ENCODE results near the gene LINGO3. TPM values are rescaled to one million over a fixed set of nuclear protein-coding genes. Genes with fewer than 3 reads are reported as not detected.

LINGO3 gene
- total and polyA plus RNA-seq, 2 of the 8 experiments (the other 6 are each of a cell fraction or from before 2014, with no cell fraction given), result 0.59 TPM; not detected in 1

- TF ChIP-seq CHD7 (IDR thresholded peaks at IDR 0.05; ENCODE audit: insufficient replicate concordance, low read length) (no peak), TCF12 (IDR thresholded peaks at IDR 0.05; ENCODE audit: low read depth, low read length) (no peak), EGR1 (IDR thresholded peaks at IDR 0.05; ENCODE audit: borderline replicate concordance, low read depth, low read length) (no peak), POLR2AphosphoS5 (IDR thresholded peaks at IDR 0.05; ENCODE audit: low read depth, low read length) (no peak), SIRT6 (IDR thresholded peaks at IDR 0.05; ENCODE audit: low read length) (no peak), RFX5 (IDR thresholded peaks at IDR 0.05; ENCODE audit: borderline replicate concordance, low read depth, low read length) (no peak), SUZ12 (IDR thresholded peaks at IDR 0.05; ENCODE audit: low read length) (no peak)
- TF ChIP-seq, protein P1, sequence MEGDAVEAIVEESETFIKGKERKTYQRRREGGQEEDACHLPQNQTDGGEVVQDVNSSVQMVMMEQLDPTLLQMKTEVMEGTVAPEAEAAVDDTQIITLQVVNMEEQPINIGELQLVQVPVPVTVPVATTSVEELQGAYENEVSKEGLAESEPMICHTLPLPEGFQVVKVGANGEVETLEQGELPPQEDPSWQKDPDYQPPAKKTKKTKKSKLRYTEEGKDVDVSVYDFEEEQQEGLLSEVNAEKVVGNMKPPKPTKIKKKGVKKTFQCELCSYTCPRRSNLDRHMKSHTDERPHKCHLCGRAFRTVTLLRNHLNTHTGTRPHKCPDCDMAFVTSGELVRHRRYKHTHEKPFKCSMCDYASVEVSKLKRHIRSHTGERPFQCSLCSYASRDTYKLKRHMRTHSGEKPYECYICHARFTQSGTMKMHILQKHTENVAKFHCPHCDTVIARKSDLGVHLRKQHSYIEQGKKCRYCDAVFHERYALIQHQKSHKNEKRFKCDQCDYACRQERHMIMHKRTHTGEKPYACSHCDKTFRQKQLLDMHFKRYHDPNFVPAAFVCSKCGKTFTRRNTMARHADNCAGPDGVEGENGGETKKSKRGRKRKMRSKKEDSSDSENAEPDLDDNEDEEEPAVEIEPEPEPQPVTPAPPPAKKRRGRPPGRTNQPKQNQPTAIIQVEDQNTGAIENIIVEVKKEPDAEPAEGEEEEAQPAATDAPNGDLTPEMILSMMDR (IDR thresholded peaks at IDR 0.05; ENCODE audit: control extremely low read depth in 1 of 3, insufficient read depth in 1 of 3, low read depth in 1 of 3, low read length in 3 of 3), result no peak
- TF ChIP-seq, protein P2, sequence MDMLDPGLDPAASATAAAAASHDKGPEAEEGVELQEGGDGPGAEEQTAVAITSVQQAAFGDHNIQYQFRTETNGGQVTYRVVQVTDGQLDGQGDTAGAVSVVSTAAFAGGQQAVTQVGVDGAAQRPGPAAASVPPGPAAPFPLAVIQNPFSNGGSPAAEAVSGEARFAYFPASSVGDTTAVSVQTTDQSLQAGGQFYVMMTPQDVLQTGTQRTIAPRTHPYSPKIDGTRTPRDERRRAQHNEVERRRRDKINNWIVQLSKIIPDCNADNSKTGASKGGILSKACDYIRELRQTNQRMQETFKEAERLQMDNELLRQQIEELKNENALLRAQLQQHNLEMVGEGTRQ (IDR thresholded peaks at IDR 0.05; ENCODE audit: low read length), result no peak
Measured at GRCh38 chr19:2334426-2334825, 26.5 kb upstream of the LINGO3 start (continued).
